ENCODE data around the gene LPAR1. TPM values are rescaled to one million over a fixed set of nuclear protein-coding genes. Genes with fewer than 3 reads are reported as not detected.

Gene LPAR1
- total RNA-seq, 4 donors from 2014 or later = 25.1 to 93.0 (median 64.8) TPM

GRCh38 chr9:111034898-111035539 is 3.3 kb downstream of the LPAR1 start:
- TF ChIP-seq CTCF (IDR thresholded peaks at IDR 0.05) = no peak
- DNase-seq (ENCODE audit: low spot score) (no peak), ATAC-seq (ENCODE audit: low FRiP score) (no peak)

GRCh38 chr9:111034170-111034897 is 3.9 kb downstream of the LPAR1 start:
- DNase-seq (ENCODE audit: low spot score) = no peak
- no peak for TF ChIP-seq CTCF (IDR thresholded peaks at IDR 0.05)
- ATAC-seq (ENCODE audit: low FRiP score) = no peak

- no peak for TF ChIP-seq CTCF (IDR thresholded peaks at IDR 0.05)
- DNase-seq (ENCODE audit: low spot score) = no peak
- ATAC-seq (ENCODE audit: low FRiP score) = no peak
Observed at GRCh38 chr9:111030492-111030891, 7.8 kb downstream of the LPAR1 start.

GRCh38 chr9:111029260-111029659 is 9.0 kb downstream of the LPAR1 start:
- ATAC-seq (ENCODE audit: low FRiP score) (no peak), DNase-seq (ENCODE audit: low spot score) (no peak)
- no peak for TF ChIP-seq CTCF (IDR thresholded peaks at IDR 0.05)

- DNase-seq (ENCODE audit: low spot score) (no peak), ATAC-seq (ENCODE audit: low FRiP score) (no peak)
- TF ChIP-seq CTCF (IDR thresholded peaks at IDR 0.05) = no peak
Observed at GRCh38 chr9:111027798-111028197, 10.5 kb downstream of the LPAR1 start.

- DNase-seq (ENCODE audit: low spot score) (no peak), ATAC-seq (ENCODE audit: low FRiP score) (no peak)
- no peak for TF ChIP-seq CTCF (IDR thresholded peaks at IDR 0.05)
Observed at GRCh38 chr9:111023128-111023527, 15.1 kb downstream of the LPAR1 start.

- ATAC-seq (ENCODE audit: low FRiP score) (no peak), DNase-seq (ENCODE audit: low spot score) (no peak)
- no peak for TF ChIP-seq CTCF (IDR thresholded peaks at IDR 0.05)
Observed at GRCh38 chr9:111020594-111020993, 17.7 kb downstream of the LPAR1 start.
